Naive B cell (primary cell): Measurements from ENCODE around the gene TUBGCP6. TPM values are rescaled to one million over a fixed set of nuclear protein-coding genes. Genes with fewer than 3 reads are reported as not detected.

Experiments
- ATAC-seq, 2 donors: fragments of 150-1000 bp; cut with Tn5 transposase; 2 replicates each; pipeline ENCODE4 v1.10.0; 2021; ENCODE audit warnings: low read depth in 2 of 2, mild to moderate bottlenecking in 2 of 2, moderate library complexity in 2 of 2
- DNase-seq: peaks from one replicate; pipeline ENCODE4 v3.0.0; 2022
- H3K27ac Mint-ChIP-seq, 6 donors: one replicate each; pipeline ENCODE4 v1.8.0; 2020 to 2022; ENCODE audit warnings: mild to moderate bottlenecking in 6 of 6, mixed read lengths in 6 of 6, moderate library complexity in 5 of 6, inconsistent platforms in 2 of 6
- H3K27me3 Mint-ChIP-seq, 3 donors: one replicate each; pipeline ENCODE4 v1.8.0; 2021 to 2022; ENCODE audit warnings: mixed read lengths in 3 of 3, mild to moderate bottlenecking in 1 of 3
- H3K36me3 Mint-ChIP-seq, 2 donors: one replicate each; pipeline ENCODE4 v1.8.0; 2020 to 2022; ENCODE audit warnings: mixed read lengths in 2 of 2, inconsistent platforms in 1 of 2, mild to moderate bottlenecking in 1 of 2
- H3K4me1 Mint-ChIP-seq, 3 donors: one replicate each; pipeline ENCODE4 v1.8.0; 2020 to 2022; ENCODE audit warnings: mixed read lengths in 3 of 3, inconsistent platforms in 1 of 3, mild to moderate bottlenecking in 1 of 3, moderate library complexity in 1 of 3
- H3K4me3 Mint-ChIP-seq, 8 donors: one replicate each; pipeline ENCODE4 v1.8.0; 2020 to 2022; ENCODE audit warnings: mild to moderate bottlenecking in 8 of 8, mixed read lengths in 8 of 8, moderate library complexity in 8 of 8, inconsistent platforms in 2 of 8
- H3K9me3 Mint-ChIP-seq, 7 donors: one replicate each; pipeline ENCODE4 v1.8.0; 2020 to 2022; ENCODE audit warnings: mixed read lengths in 7 of 7, mild to moderate bottlenecking in 5 of 7, inconsistent platforms in 2 of 7, moderate library complexity in 1 of 7
- polyA plus RNA-seq, 6 donors: library from polyadenylated mRNA; unstranded; fragments of 300-500 nt; fragmentation: Illumina TruSeq; gene quantifications; one replicate each; pipeline ENCODE4 v1.2.3, GENCODE V29; 2021; ENCODE audit warnings: low read depth in 6 of 6

The TUBGCP6 gene
- polyA plus RNA-seq, 6 donors from 2014 or later: 11.6 to 23.2 (median 14.2) TPM

- ATAC-seq (peak; percentile 9 to 13), DNase-seq (peak; percentile 79)
- Mint-ChIP-seq H3K4me3 (peak overlapping the region; percentile 76 to 96 (median 87)), H3K36me3 (no peaks in the 10 kb centered on the region), H3K4me1 (peaks cover 31 to 66% (median 60%) of the 10 kb centered on the region in 3 donors), H3K27me3 (no peaks in the 10 kb centered on the region), H3K27ac (peak overlapping the region; percentile 100), H3K9me3 (no peaks in the 10 kb centered on the region)
Measured at GRCh38 chr22:50192436-50193204, 52.2 kb downstream of the TUBGCP6 start.

- DNase-seq: peak; percentile 93
- no peaks in the 10 kb centered on the region for H3K36me3 Mint-ChIP-seq
- H3K9me3 Mint-ChIP-seq: no peaks in the 10 kb centered on the region
- no peaks in the 10 kb centered on the region for H3K27me3 Mint-ChIP-seq
- peak overlapping the region; percentile 100 for H3K27ac Mint-ChIP-seq
- peak overlapping the region; percentile 77 to 96 (median 89) for H3K4me3 Mint-ChIP-seq
- ATAC-seq: peak; percentile 52 to 56
- H3K4me1 Mint-ChIP-seq: peaks cover 40 to 72% (median 71%) of the 10 kb centered on the region in 3 donors
Measured at GRCh38 chr22:50190941-50191741, 53.7 kb downstream of the TUBGCP6 start.

GRCh38 chr22:50190182-50190940 lies 54.5 kb downstream of the TUBGCP6 start:
- no peaks in the 10 kb centered on the region for H3K36me3 Mint-ChIP-seq
- H3K27me3 Mint-ChIP-seq: no peaks in the 10 kb centered on the region
- peak; percentile 97 for DNase-seq
- peak overlapping the region; percentile 77 to 96 (median 89) for H3K4me3 Mint-ChIP-seq
- H3K9me3 Mint-ChIP-seq: no peaks in the 10 kb centered on the region
- H3K27ac Mint-ChIP-seq: peak overlapping the region; percentile 100
- peak; percentile 56 to 59 for ATAC-seq
- H3K4me1 Mint-ChIP-seq: peaks cover 40 to 65% (median 64%) of the 10 kb centered on the region in 3 donors

GRCh38 chr22:50189849-50190181 lies 55.0 kb downstream of the TUBGCP6 start:
- H3K9me3 Mint-ChIP-seq: no peaks in the 10 kb centered on the region
- peak overlapping the region; percentile 63 to 96 (median 84) for H3K4me3 Mint-ChIP-seq
- DNase-seq (no peak), ATAC-seq (no peak)
- H3K36me3 Mint-ChIP-seq: no peaks in the 10 kb centered on the region
- peaks cover 0 to under 1% (median 0%) of the 10 kb centered on the region in 3 donors for H3K27me3 Mint-ChIP-seq
- peaks cover 40 to 60% (median 58%) of the 10 kb centered on the region in 3 donors for H3K4me1 Mint-ChIP-seq
- H3K27ac Mint-ChIP-seq: peak overlapping the region; percentile 100

- Mint-ChIP-seq H3K4me3 (peak overlapping the region; percentile 63 to 96 (median 78)), H3K9me3 (no peaks in the 10 kb centered on the region), H3K4me1 (peaks cover 44 to 62% (median 55%) of the 10 kb centered on the region in 3 donors), H3K36me3 (no peaks in the 10 kb centered on the region), H3K27me3 (peaks cover 0 to 5% (median 0%) of the 10 kb centered on the region in 3 donors), H3K27ac (peak overlapping the region; percentile 100)
- DNase-seq: no peak
- ATAC-seq: no peak
Measured at GRCh38 chr22:50189184-50189848, 55.5 kb downstream of the TUBGCP6 start.

- Mint-ChIP-seq H3K36me3 (no peaks in the 10 kb centered on the region), H3K27ac (peak overlapping the region; percentile 24 to 100 (median 84)), H3K9me3 (no peaks in the 10 kb centered on the region), H3K4me1 (peaks cover 44 to 62% (median 58%) of the 10 kb centered on the region in 3 donors), H3K4me3 (peak overlapping the region in 6 of 8 donors; percentile 26 to 84 (median 67)), H3K27me3 (peaks cover 0 to 11% (median 0%) of the 10 kb centered on the region in 3 donors)
- no peak for DNase-seq
- ATAC-seq: no peak
Measured at GRCh38 chr22:50188356-50188755, 56.5 kb downstream of the TUBGCP6 start.

- DNase-seq (no peak), ATAC-seq (no peak)
- Mint-ChIP-seq H3K36me3 (no peaks in the 10 kb centered on the region), H3K27me3 (peaks cover 0 to 11% (median 0%) of the 10 kb centered on the region in 3 donors), H3K9me3 (no peaks in the 10 kb centered on the region), H3K4me1 (peaks cover 35 to 48% (median 46%) of the 10 kb centered on the region in 3 donors), H3K27ac (peak overlapping the region; percentile 92 to 100 (median 97)), H3K4me3 (peak overlapping the region; percentile 84 to 97 (median 94))
Measured at GRCh38 chr22:50186761-50187523, 57.9 kb downstream of the TUBGCP6 start.

GRCh38 chr22:50186181-50186714 lies 58.6 kb downstream of the TUBGCP6 start:
- Mint-ChIP-seq H3K4me1 (peaks cover 30 to 41% (median 39%) of the 10 kb centered on the region in 3 donors), H3K27me3 (peaks cover 0 to 11% (median 0%) of the 10 kb centered on the region in 3 donors), H3K9me3 (no peaks in the 10 kb centered on the region), H3K4me3 (peak overlapping the region; percentile 84 to 97 (median 94)), H3K27ac (peak overlapping the region; percentile 92 to 100 (median 97)), H3K36me3 (no peaks in the 10 kb centered on the region)
- ATAC-seq (no peak), DNase-seq (no peak)

GRCh38 chr22:50185375-50186087 lies 59.3 kb downstream of the TUBGCP6 start, which contains the start of gene TRABD:
TSS of gene TRABD (plus strand) at chr22:50185913. CDS start at chr22:50193061, 7,148 bp downstream.
- DNase-seq (peak; percentile 85), ATAC-seq (peak; percentile 43 to 55)
- Mint-ChIP-seq H3K9me3 (no peaks in the 10 kb centered on the region), H3K27me3 (peaks cover 0 to 11% (median 0%) of the 10 kb centered on the region in 3 donors), H3K36me3 (no peaks in the 10 kb centered on the region), H3K27ac (peak within 1 kb of the TSS; percentile 95 to 100 (median 97)), H3K4me3 (peak within 1 kb of the TSS; percentile 84 to 97 (median 94)), H3K4me1 (peaks cover 25 to 35% (median 34%) of the 10 kb centered on the region in 3 donors)

GRCh38 chr22:50184902-50185374 lies 59.9 kb downstream of the TUBGCP6 start:
- Mint-ChIP-seq H3K27me3 (peaks cover under 1 to 12% (median 5%) of the 10 kb centered on the region in 3 donors), H3K36me3 (no peaks in the 10 kb centered on the region), H3K4me1 (peaks cover 28 to 38% (median 34%) of the 10 kb centered on the region in 3 donors), H3K27ac (peak overlapping the region in 1 of 6 donors; percentile 100), H3K9me3 (no peaks in the 10 kb centered on the region), H3K4me3 (peak overlapping the region; percentile 68 to 90 (median 84))
- DNase-seq (no peak), ATAC-seq (no peak)
